Subcutaneous adipose tissue (tissue), 4 donors: ENCODE results near the gene AGO1. TPM values are rescaled to one million over a fixed set of nuclear protein-coding genes. Genes with fewer than 3 reads are reported as not detected.

ENCODE experiments used
- CTCF ChIP-seq: fragments of 450-650 bp; IDR thresholded peaks from one replicate; pipeline ENCODE4 v1.5.1; 2016; ENCODE audit warnings: low read depth, mild to moderate bottlenecking, control low read depth, antibody characterized with exemption, moderate library complexity
- total RNA-seq, 4 donors: library from RNA; depleted of rRNA; stranded (reverse); fragments of >200 nt; gene quantifications; one replicate each; pipeline ENCODE4 v1.1.0, GENCODE V29; 2016

AGO1 gene
- total RNA-seq, 4 donors from 2014 or later = 13.2 to 26.3 (median 20.1) TPM

GRCh38 chr1:35845766-35846165, 37.2 kb upstream of the AGO1 start:
- no peak for TF ChIP-seq CTCF

DNA sequence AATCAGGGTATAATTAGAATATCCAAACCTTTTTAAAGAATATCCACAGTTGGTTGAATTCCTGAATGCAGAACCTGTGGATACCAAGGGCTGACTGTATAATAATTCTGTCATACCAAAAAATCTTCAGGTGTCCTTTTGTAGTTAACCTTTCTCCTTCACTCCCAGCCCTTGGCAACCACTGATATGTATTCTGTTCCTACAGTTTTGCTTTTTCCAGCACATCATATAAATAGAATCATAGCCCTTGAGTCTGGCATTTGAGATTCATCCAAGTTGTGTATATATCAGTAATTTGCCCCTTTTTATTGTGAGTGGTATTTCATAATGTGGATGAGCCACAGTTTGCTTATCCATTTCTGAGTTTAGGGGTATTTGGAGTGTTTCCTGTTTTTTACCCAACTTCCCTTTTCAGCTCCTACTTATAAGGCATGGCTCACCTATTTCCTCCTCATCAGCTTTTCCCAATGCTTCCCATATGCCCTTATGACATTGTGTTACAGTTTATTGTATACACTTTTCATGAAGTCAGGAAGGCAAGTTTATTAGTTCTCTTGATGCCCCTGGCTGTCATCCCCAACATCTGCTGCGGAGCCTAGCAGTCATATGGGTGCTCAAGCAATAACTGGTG, 35.0 kb upstream of the AGO1 start:
- TF ChIP-seq CTCF = no peak

DNA sequence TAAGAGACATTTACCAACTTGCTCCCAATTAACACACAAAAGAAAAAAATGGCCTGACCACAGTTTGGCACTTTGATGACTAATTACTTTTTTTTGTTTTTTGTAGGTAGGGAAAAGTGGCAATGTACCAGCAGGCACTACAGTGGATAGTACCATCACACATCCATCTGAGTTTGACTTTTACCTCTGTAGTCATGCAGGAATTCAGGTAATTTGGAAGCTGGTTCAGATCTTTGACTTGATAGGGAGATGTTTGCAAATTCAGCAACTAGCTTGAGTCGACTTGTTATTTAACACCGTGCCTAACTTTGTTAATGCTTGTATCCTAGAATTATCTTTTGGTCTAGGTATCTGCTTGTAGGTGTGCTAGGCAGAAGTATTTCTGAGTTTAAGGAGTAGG, 33.0 kb upstream of the AGO1 start:
- TF ChIP-seq CTCF = no peak

DNA sequence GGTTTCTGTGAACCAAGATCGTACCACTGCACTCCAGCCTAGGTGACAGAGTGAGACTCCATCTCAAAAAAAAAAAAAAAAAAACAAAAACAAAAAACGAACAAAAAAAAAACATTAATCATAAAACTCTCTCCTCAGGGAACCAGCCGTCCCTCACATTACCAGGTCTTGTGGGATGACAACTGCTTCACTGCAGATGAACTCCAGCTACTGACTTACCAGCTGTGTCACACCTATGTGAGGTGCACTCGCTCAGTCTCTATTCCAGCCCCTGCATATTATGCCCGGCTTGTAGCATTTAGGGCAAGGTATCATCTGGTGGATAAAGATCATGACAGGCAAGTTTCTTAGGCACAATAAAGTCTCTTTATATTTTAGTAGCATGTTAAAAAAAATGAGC, 32.3 kb upstream of the AGO1 start:
- TF ChIP-seq CTCF = no peak

- TF ChIP-seq CTCF = no peak
These were observed 31.7 kb upstream of the AGO1 start for GRCh38 chr1:35851132-35851869.

DNA sequence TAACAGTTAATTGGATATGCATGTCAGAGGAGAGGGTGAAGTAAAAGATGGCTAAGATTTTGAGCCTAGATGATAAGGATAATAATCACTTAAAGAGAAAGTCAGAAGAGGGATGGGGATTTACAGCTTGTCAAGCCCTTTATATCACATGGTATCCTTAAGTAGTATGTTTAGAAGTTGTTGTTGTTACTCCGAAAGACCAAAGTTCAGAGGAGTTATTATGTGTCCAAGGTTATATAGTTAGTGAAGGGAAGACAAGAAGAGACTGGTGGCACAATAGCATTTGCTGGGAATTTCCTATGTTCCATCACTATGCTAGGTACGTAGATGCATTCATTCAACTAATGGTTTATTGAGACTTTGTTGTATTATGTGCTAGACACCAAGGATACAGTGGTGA, 30.8 kb upstream of the AGO1 start:
- TF ChIP-seq CTCF = no peak

DNA sequence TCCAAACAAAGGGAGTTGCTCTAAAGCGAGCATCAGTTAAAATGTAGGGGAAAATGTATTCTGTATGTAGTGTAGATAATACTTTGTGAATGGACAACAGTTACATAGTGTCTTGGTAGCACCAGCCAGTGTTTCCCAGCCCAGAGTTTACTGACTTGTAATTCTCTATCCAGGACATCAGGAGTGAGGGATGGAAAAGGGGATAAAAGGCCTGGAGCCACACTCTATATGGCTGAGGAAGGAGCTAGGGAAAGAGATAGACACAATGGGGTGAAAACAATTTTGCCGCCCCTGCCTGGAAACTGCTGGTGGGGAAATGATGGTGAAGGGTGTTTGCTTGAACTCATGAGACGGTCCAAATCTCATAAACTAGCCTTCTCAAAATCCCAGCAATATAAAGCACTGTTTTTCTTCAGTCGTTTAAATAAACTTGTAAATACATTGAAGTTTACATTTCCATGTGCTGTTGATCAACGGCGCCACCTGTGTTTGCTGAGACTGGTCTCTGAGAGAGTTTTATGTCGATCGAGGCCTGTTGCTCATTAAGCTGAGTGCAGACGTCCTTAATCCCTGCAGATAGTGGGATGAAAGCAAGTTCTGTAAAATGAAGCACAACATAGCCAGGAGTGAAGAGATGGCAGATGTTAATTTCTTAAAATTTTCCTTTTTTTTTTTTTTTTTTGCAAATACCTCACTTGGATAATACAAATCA, 27.9 kb upstream of the AGO1 start:
- TF ChIP-seq CTCF = no peak
